ENCODE data around the gene ANKS1B. TPM values are rescaled to one million over a fixed set of nuclear protein-coding genes. Genes with fewer than 3 reads are reported as not detected.
"Not testable (repeated sequence)": the region's sequence is repeated elsewhere in the genome, so short reads cannot be mapped to it uniquely, and the experiment has no call there.

The ANKS1B gene
- total RNA-seq, 1 experiment from 2014 or later, result 0.54 TPM

GRCh38 chr12:99720083-99720465, 264.7 kb downstream of the ANKS1B start:
- BruUV-seq (replicated peaks); H3K9ac ChIP-seq (ENCODE audit: low read length); H3K79me2 ChIP-seq (ENCODE audit: insufficient read depth, low read length); H3K4me2 ChIP-seq (ENCODE audit: low read length); RAD21 ChIA-PET (ENCODE audit: low non-redundant PET in 1 of 2, low total read pairs in 2 of 2, uncharacterized antibody in 2 of 2, unreplicated experiment in 2 of 2); H3K4me1 ChIP-seq (ENCODE audit: control insufficient read depth in 1 of 2, insufficient read depth in 2 of 2, low read length in 2 of 2); CTCF ChIA-PET; intact Hi-C loops (cut with micrococcal nuclease); ATAC-seq; H3K27ac ChIP-seq (ENCODE audit: low read depth, low read length); DNase-seq (ENCODE audit: low read depth, low spot score); POLR2A ChIA-PET; H3K9me3 ChIP-seq (ENCODE audit: control insufficient read depth in 1 of 2, insufficient read depth in 1 of 2, low read depth in 1 of 2, low read length in 2 of 2); H2AFZ ChIP-seq (ENCODE audit: low read depth, low read length, poor library complexity, severe bottlenecking); H4K20me1 ChIP-seq (ENCODE audit: insufficient read depth); H3K27me3 ChIP-seq (ENCODE audit: insufficient read depth, low read length); H3K4me3 ChIP-seq (replicated peaks in 1 of 2; ENCODE audit: low read depth in 1 of 2, low read length in 2 of 2); H3K9me2 ChIP-seq (ENCODE audit: insufficient read depth); H3K36me3 ChIP-seq (ENCODE audit: control insufficient read depth in 1 of 2, insufficient read depth in 2 of 2, low read length in 2 of 2): not testable (repeated sequence)

- H4K20me1 ChIP-seq (ENCODE audit: insufficient read depth); H3K9ac ChIP-seq (ENCODE audit: low read length); H3K4me1 ChIP-seq (ENCODE audit: control insufficient read depth in 1 of 2, insufficient read depth in 2 of 2, low read length in 2 of 2); POLR2A ChIA-PET; intact Hi-C loops (cut with micrococcal nuclease); H3K9me3 ChIP-seq (ENCODE audit: control insufficient read depth in 1 of 2, insufficient read depth in 1 of 2, low read depth in 1 of 2, low read length in 2 of 2); H3K9me2 ChIP-seq (ENCODE audit: insufficient read depth); H3K4me2 ChIP-seq (ENCODE audit: low read length); H3K4me3 ChIP-seq (replicated peaks in 1 of 2; ENCODE audit: low read depth in 1 of 2, low read length in 2 of 2); H3K79me2 ChIP-seq (ENCODE audit: insufficient read depth, low read length); CTCF ChIA-PET; DNase-seq (ENCODE audit: low read depth, low spot score); H3K27me3 ChIP-seq (ENCODE audit: insufficient read depth, low read length); BruUV-seq (replicated peaks); H2AFZ ChIP-seq (ENCODE audit: low read depth, low read length, poor library complexity, severe bottlenecking); H3K27ac ChIP-seq (ENCODE audit: low read depth, low read length); ATAC-seq; H3K36me3 ChIP-seq (ENCODE audit: control insufficient read depth in 1 of 2, insufficient read depth in 2 of 2, low read length in 2 of 2); RAD21 ChIA-PET (ENCODE audit: low non-redundant PET in 1 of 2, low total read pairs in 2 of 2, uncharacterized antibody in 2 of 2, unreplicated experiment in 2 of 2): not testable (repeated sequence)
Measured at GRCh38 chr12:99719411-99720082, 265.2 kb downstream of the ANKS1B start.

- POLR2A ChIA-PET; H3K27ac ChIP-seq (ENCODE audit: low read depth, low read length); H3K4me3 ChIP-seq (replicated peaks in 1 of 2; ENCODE audit: low read depth in 1 of 2, low read length in 2 of 2); H3K27me3 ChIP-seq (ENCODE audit: insufficient read depth, low read length); H3K36me3 ChIP-seq (ENCODE audit: control insufficient read depth in 1 of 2, insufficient read depth in 2 of 2, low read length in 2 of 2); BruUV-seq (replicated peaks); H2AFZ ChIP-seq (ENCODE audit: low read depth, low read length, poor library complexity, severe bottlenecking); ATAC-seq; H3K79me2 ChIP-seq (ENCODE audit: insufficient read depth, low read length); CTCF ChIA-PET; DNase-seq (ENCODE audit: low read depth, low spot score); H3K9ac ChIP-seq (ENCODE audit: low read length); H3K4me2 ChIP-seq (ENCODE audit: low read length); H3K9me2 ChIP-seq (ENCODE audit: insufficient read depth); RAD21 ChIA-PET (ENCODE audit: low non-redundant PET in 1 of 2, low total read pairs in 2 of 2, uncharacterized antibody in 2 of 2, unreplicated experiment in 2 of 2); H3K9me3 ChIP-seq (ENCODE audit: control insufficient read depth in 1 of 2, insufficient read depth in 1 of 2, low read depth in 1 of 2, low read length in 2 of 2); H3K4me1 ChIP-seq (ENCODE audit: control insufficient read depth in 1 of 2, insufficient read depth in 2 of 2, low read length in 2 of 2); H4K20me1 ChIP-seq (ENCODE audit: insufficient read depth); intact Hi-C loops (cut with micrococcal nuclease): not testable (repeated sequence)
Measured at GRCh38 chr12:99715841-99716510, 268.8 kb downstream of the ANKS1B start.

GRCh38 chr12:99714921-99715320, 269.8 kb downstream of the ANKS1B start:
- POLR2A ChIA-PET; H3K36me3 ChIP-seq (ENCODE audit: control insufficient read depth in 1 of 2, insufficient read depth in 2 of 2, low read length in 2 of 2); intact Hi-C loops (cut with micrococcal nuclease); H3K27ac ChIP-seq (ENCODE audit: low read depth, low read length); CTCF ChIA-PET; H2AFZ ChIP-seq (ENCODE audit: low read depth, low read length, poor library complexity, severe bottlenecking); H3K9ac ChIP-seq (ENCODE audit: low read length); H3K4me1 ChIP-seq (ENCODE audit: control insufficient read depth in 1 of 2, insufficient read depth in 2 of 2, low read length in 2 of 2); H3K4me3 ChIP-seq (replicated peaks in 1 of 2; ENCODE audit: low read depth in 1 of 2, low read length in 2 of 2); RAD21 ChIA-PET (ENCODE audit: low non-redundant PET in 1 of 2, low total read pairs in 2 of 2, uncharacterized antibody in 2 of 2, unreplicated experiment in 2 of 2); H4K20me1 ChIP-seq (ENCODE audit: insufficient read depth); H3K4me2 ChIP-seq (ENCODE audit: low read length); BruUV-seq (replicated peaks); H3K9me2 ChIP-seq (ENCODE audit: insufficient read depth); H3K9me3 ChIP-seq (ENCODE audit: control insufficient read depth in 1 of 2, insufficient read depth in 1 of 2, low read depth in 1 of 2, low read length in 2 of 2); ATAC-seq; H3K27me3 ChIP-seq (ENCODE audit: insufficient read depth, low read length); H3K79me2 ChIP-seq (ENCODE audit: insufficient read depth, low read length); DNase-seq (ENCODE audit: low read depth, low spot score): not testable (repeated sequence)

All from HCT116 (cell line).